Measurements from ENCODE around the gene IFITM10.

IFITM10 gene

DNA sequence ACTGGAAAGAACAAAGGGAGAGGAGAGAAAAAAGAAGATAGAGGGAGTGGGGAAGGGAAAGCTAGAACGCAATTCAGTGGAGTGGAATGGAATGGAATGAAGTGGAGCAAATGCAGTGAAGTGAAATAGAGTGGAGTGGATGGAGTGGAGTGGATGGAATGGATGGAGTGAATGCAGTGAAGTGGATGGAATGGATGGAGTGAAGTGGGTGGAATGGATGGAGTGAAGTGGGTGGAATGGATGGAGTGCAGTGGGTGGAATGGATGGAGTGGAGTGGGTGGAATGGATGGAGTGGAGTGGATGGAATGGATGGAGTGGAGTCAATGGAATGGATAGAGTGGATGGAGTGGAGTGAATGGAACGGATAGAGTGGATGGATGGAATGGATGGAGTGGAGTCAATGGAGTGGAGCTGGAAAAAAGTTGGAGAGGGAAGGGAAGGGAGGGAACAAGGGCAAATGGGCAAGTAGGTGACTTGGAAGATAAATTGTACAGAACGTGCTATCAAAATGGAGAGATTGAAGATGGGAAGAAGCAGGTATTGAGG, 13.9 kb downstream of the IFITM10 start:
- no peak for DNase-seq

DNA sequence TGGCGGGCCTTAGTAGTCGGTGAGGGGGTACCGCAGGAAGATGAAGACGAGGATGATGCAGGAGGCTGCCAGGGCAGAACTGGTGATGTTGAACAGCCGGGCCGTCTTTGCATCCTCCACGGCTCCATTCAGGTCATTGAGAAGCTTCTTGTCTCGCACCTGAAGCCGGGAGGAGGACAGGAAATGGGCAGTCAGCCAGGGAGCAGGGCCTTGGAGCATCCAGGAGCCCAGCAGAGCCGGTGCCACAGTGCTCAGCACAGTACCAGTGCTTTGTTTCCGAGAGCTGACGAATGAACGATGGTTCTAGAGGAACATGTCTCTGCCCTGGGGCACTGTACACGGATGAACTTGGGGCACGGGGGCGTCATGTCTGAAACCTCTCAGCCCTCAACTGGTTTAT, 15.1 kb downstream of the IFITM10 start:
- DNase-seq = no peak

DNA sequence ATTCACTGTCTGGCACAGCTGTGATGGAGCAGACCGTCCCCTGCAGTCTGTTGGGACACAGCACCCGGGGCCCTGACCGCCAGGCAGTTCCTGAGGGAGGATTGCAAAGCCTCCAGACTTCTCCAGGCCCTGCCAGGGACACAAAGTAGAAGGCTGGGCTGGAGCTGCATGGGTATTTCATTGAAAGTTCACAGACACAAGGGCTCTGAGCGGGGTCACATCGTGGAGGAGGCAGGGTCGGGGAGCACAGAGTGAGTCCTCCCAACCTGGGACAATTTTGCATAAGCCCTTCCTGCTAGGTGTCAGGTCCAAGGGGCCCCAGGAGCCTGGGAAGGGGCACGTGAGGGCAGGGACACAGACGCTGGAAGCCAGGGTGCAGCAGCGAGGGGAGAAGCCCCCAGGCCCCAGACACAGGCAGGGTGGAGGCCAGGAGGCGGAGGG, 15.7 kb downstream of the IFITM10 start:
- no peak for DNase-seq

DNA sequence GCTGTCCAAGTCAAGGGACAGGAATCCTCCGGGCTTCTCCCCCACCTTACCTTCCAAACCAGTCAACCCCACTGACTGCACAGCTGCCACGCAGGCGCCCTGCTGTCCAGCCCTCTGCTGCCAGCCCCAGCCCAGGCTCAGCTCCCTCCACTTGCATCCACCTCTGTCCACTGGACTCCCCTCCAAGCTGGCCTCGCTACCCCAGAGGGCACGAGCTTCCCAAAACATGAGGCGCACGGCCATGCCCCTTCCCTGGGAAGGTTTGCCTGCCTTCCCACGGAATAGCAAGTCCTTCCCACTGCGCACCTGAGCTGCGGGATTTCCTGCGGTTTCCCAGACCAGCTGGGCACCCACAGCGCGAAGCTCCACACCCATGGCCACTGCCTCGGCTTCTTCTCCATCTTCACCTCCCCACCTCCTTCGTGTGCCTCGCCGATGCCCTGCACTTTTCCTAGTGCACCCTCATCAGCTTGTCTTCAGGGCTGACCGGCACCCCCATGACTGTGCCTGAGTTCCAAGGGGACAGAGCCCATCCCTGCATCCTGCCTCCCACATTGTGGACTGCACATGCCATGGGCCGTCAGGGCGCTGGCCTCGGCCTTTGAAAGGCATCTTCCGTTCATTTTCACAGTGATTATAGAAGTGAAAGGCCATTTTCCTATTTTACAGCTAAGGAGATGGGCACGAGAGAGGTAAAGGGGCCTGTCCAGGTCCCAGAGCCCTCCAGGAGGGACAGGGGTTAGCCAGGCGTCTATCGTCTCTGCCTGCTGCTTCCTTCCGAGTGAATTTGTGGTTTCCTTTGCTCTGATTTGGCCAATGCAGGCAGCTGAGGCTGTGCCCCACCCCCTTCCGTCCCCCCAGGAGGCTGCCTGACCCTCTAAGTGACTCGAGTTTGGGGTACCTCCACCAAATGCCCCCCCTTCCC, 16.4 kb downstream of the IFITM10 start:
- no peak for DNase-seq

GRCh38 chr11:1733009-1733715, 17.2 kb downstream of the IFITM10 start:
- DNase-seq = no peak

DNA sequence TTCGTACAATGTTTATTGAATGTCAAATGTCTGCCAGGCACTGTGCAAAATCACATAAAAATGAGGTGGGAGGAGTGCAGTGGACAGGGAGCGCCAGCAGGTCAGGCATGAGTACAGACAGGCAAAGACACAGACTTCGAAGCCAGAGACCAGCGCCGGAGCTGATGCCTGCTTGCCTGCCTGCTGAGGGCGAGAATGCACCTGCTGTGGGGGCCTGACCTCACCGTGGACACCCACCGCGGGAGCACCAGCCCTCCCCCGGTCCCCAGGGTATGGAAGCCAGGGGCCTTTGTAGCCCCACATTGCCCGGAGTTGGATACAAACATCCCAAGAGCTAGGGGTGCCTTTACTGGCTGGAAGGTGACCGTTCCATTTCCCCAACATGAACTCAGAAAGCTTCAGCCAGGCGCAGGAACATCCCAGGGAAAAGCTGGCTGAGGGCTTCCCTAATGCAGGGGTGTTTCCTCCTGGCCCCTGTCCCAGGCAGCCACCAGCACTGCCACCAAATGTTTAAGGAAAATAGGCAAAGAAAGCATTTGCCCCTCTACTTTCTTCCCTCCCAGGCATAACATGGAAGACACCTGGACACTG, 17.9 kb downstream of the IFITM10 start:
- DNase-seq = no peak

DNA sequence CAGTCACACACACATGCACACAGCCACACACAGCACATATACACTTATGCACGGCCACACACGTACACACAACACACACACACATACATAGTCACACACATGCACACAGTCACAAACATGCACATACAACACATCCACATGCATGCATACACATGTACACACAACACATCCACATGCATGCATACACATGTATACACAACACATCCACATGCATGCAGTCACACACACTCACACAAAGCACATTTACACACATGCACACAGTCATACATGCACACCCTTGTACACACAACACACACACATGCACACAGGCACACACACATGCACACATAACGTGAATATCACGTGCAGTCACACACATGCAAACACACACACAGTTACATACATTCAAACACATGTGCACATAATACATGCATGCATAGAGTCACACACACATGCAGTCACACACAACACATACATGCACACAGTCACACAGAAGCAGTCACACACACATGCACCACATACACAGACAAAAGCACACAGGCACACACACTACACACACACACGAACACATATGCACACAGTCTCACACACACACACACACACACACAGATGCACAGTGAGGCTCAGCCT, 18.8 kb downstream of the IFITM10 start:
- no peak for DNase-seq

DNA sequence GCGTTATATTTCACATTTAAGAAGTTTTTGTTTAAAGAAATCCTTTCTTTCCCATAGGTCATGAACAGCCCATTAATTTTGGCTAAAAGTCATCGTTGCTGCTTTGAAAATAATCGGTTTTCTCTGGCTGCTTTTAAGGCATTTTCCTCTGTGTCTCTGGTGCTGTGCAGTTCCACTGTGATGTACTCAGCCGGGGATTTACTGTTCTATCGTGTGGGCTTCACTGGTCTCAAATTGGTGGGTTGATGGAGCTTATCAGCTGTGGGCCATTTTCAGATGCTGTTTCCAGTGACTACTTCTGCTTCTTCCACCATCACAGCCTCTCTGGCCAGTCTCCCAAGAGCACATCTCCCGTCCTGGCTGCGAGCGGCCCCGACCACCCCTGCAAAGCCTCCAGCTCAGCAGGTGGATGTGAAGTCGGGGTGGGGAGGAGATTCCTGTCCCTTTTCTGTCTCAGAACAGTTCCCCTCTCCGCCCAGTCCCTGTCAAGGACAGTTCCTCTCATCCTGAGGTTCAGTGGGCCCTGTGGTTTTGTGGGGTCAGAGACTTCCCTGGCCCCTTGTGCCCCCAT, 20.3 kb downstream of the IFITM10 start:
- DNase-seq = no peak

DNA sequence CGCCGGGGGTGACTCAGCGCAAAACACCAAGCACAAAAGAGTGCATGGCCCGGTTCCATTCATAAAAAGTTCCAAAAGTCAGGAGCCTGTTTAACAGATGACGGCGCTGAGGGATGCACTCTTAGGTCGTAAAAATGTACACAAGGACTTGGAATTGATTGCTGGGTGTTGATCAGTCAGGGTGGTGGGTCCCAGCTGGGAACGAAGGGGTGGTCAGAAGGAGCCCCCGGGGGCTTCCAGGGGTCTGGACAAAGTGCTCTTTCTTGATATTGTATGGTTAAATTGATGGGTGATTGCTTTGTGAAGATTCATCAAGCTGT, 20.7 kb downstream of the IFITM10 start:
- no peak for DNase-seq

GRCh38 chr11:1728931-1729691, 21.3 kb downstream of the IFITM10 start:
- DNase-seq = no peak

DNA sequence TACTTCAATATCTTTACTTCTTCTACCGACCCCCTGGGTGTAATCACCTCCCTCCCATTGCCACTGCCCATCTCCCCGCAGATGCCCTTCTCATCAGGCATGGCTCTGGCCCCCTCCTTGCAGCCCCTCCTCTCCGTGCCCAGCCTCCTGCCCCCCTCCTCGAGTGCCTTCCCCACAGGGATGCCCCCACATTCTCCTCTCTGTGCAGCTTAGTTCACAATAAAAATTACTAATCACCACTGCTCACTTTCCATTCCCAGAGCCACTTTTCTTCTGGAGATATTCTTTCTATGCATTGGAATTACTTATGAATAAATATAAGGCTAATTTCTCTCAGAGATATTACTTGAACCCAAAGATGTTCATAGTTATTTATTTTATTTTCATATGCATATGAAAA, 22.1 kb downstream of the IFITM10 start:
- no peak for DNase-seq

DNA sequence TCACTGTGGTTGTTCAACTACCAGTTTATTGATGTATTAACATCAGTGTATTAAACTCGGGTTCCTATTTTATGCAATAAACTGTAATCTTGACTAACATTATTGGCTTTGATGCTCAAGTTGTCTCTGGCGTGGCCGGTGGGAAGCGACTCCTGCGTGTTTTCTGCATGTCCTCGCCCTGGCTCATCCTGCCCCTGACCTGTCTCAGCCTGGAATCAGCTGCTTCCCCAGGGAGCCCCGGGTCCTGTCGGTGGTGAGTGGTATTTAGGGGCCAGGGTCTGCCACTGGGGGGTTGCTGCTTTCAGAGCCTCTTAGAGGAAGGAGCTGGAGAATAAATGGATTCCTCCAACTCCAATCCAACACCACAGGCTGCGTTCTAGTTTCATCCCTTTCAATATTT, 22.5 kb downstream of the IFITM10 start:
- no peak for DNase-seq

- DNase-seq = no peak
Observed at GRCh38 chr11:1727096-1727690, 23.2 kb downstream of the IFITM10 start.

DNA sequence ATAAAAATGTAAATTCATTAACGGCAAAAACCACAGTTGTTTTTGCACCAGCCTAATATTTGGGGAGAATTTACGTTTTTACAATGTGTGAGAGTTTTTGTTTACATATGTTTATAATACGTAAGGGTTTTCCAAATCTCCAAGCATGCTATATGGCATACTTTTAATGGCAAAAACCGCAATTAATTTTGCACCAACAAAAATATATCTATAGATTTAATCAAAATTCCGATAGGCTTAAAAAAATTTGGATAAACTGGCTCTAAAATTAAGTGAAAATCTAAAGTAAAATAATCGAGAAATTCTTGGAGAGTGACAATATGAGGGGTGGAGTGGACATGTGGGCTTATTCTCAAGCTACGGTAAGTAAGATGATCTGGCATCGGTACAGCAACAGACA, 30.6 kb downstream of the IFITM10 start:
- DNase-seq = no peak

DNA sequence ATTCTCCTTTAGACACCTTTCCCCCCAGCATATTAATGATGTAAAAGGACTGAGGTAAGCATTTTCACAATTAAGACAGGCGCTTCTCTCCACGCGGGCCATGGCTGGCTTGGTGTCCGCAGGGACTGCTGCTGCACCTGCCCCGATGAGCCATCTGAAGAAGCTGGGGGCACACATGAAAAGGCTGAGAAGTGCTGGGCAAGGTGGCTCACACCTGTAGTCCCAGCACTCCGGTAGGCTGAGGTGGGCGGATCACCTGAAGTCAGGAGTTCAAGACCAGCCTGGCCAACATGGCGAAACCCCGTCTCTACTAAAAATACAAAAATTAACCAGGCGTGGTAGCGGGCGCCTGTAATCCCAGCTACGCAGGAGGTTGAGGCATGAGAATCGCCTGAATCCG, 32.1 kb downstream of the IFITM10 start:
- no peak for DNase-seq

- DNase-seq = no peak
Observed at GRCh38 chr11:1717745-1718144, 32.6 kb downstream of the IFITM10 start.

DNA sequence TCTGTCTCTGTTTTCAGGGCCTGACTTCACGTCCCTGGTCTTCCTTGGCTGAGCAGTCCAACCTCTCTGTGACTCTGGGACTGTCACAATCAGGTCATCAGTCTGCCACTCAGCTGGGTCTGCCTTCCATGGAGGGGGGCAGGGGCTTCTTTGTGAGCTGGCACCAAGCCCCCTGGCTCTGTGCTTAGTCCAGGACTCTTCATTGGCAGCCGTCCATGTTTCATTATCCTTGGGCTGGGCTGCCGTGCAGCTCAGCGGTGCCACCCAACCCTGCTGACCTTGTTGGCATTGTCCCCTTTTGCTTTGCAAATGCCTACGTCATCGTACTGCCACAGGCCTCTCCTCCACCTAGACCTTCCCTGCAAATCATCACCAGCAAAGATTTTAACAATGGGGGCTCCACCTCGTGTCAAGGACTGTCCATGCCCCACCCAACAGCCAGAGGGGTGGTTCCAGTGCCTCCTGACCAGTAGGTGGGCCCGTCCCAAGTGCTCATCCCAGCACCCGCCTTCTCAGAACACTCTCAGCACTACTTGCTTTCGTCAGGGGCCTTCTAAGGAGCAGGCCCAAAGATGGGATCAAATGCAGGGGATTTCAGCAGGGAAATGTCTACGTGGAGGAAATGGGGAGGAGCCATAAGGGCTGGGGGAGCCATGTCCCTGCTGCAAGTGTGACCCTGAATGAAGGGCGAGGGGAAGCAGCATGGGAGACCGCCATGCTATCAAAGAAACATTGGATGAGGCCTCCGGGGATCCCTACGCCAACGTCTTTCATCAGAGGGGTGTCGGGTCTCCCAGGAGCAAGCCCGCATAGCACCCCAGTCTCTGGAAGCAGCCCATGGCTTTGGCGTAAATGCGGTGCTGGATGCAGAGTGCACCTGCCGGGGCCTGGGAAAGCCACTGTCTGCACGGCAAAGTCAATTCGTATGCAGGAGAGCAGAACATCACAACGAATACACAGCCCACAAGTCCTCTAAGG, 35.2 kb downstream of the IFITM10 start:
- no peak for DNase-seq

- no peak for DNase-seq
Observed at GRCh38 chr11:1708716-1709115, 41.7 kb downstream of the IFITM10 start.

DNA sequence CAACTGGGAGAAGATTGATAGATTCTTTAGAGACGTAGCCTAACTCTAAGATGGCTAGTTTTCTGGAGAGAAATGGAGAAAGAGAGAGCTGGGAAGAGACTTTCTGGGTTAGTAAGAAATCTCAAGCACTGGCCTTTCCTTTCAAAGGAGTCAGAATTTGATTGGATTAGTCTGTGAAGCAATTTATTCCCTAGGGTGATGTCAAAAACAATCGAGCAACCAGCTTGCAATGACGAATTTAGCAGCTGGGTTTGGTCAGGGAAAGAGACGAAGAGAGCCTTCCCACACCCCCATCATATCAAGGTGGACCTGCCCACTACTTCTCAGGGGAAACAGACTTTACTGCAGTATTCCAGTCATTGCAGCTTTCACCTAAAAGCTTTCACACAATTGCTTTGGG, 42.6 kb downstream of the IFITM10 start:
- DNase-seq = no peak

GRCh38 chr11:1706634-1707400, 43.6 kb downstream of the IFITM10 start:
- peak; percentile 62 for DNase-seq

Measured in hematopoietic multipotent progenitor cell treated with erythropoietin and hydrocortisone succinate and interleukin-3 and kit ligand, for 6 days (in vitro differentiated cells).